ENCODE measurements around the gene ZC3H12A. TPM values are rescaled to one million over a fixed set of nuclear protein-coding genes. Genes with fewer than 3 reads are reported as not detected.

The ZC3H12A gene
- total RNA-seq, 1 donor from 2014 or later = 3.0 TPM

- Mint-ChIP-seq H3K27me3 (no peaks in the 10 kb centered on the region), H3K36me3 (ENCODE audit: insufficient read depth) (peaks cover 18% of the 10 kb centered on the region), H3K4me1 (ENCODE audit: low read depth) (peaks cover 5% of the 10 kb centered on the region), H3K27ac (peak overlapping the region; percentile 96), H3K4me3 (ENCODE audit: low read depth) (no peak overlapping the region), H3K9me3 (ENCODE audit: low read depth) (no peaks in the 10 kb centered on the region)
- no peak for TF ChIP-seq CTCF (IDR thresholded peaks at IDR 0.05; ENCODE audit: unreplicated experiment)
- no peak for DNase-seq (ENCODE audit: low spot score, unreplicated experiment)
Observed at GRCh38 chr1:37533317-37534093, 59.1 kb downstream of the ZC3H12A start.

Small RNA genes within 50 kb of the gene (microRNA-seq; reads per million reads assigned to microRNA genes)
- gene MIR5581 (ENCODE audit: borderline number of aligned reads, unreplicated experiment) = 1.8 reads per million
- gene MIR6732 (ENCODE audit: borderline number of aligned reads, unreplicated experiment) = not detected

Other genes starting within 250 kb of the ZC3H12A start
- 78.2 and 83.1 TPM in 2 replicates for gene MEAF6, start 40.2 kb downstream of the ZC3H12A start, total RNA-seq
- 17.1 and 18.2 TPM in 2 replicates for gene SNIP1, start 79.7 kb downstream of the ZC3H12A start, total RNA-seq
- 72.1 and 75.4 TPM in 2 replicates for gene DNALI1, start 82.4 kb downstream of the ZC3H12A start, total RNA-seq
- 50.0 and 55.0 TPM in 2 replicates for gene GNL2, start 121.4 kb downstream of the ZC3H12A start, total RNA-seq
- not detected in 2 replicates for gene RSPO1, start 160.3 kb downstream of the ZC3H12A start, total RNA-seq
- 19.3 and 20.6 TPM in 2 replicates for gene CDCA8, start 217.9 kb downstream of the ZC3H12A start, total RNA-seq